Neural progenitor cell (in vitro differentiated cells): ENCODE data around the gene TEX2. TPM values are rescaled to one million over a fixed set of nuclear protein-coding genes. Genes with fewer than 3 reads are reported as not detected.

Experiments
- DNase-seq: peaks from one replicate; pipeline ENCODE4 v3.0.0-alpha.2; 2016; ENCODE audit warnings: low spot score
- H2AFZ ChIP-seq: fragments of 200-600 bp; sonication (generic); replicated peaks from 2 replicates; pipeline ENCODE4 v1.6.1; 2016; ENCODE audit warnings: antibody characterized with exemption
- H3F3A ChIP-seq: fragments of 200-600 bp; sonication (generic); 2 replicates; pipeline ENCODE4 v1.6.1; 2016; ENCODE audit warnings: antibody characterized with exemption, low read depth
- H3K27ac ChIP-seq: fragments of 200-600 bp; sonication (generic); 2 replicates; pipeline ENCODE4 v1.5.1; 2016; ENCODE audit warnings: mild to moderate bottlenecking
- H3K27me3 ChIP-seq: fragments of 200-600 bp; sonication (generic); 2 replicates; pipeline ENCODE4 v1.6.1; 2016; ENCODE audit warnings: mild to moderate bottlenecking, moderate library complexity
- H3K36me3 ChIP-seq: fragments of 200-600 bp; sonication (generic); 2 replicates; pipeline ENCODE4 v1.5.1; 2016
- H3K4me1 ChIP-seq: fragments of 200-600 bp; sonication (generic); 2 replicates; pipeline ENCODE4 v1.6.1; 2016; ENCODE audit warnings: mixed run types
- H3K4me2 ChIP-seq: fragments of 200-600 bp; sonication (generic); 2 replicates; pipeline ENCODE4 v1.6.1; 2016
- H3K4me3 ChIP-seq: fragments of 200-600 bp; sonication (generic); 2 replicates; pipeline ENCODE4 v1.5.1; 2016
- H3K79me2 ChIP-seq: fragments of 200-600 bp; sonication (generic); 2 replicates; pipeline ENCODE4 v1.6.1; 2016; ENCODE audit warnings: low read depth
- H3K9ac ChIP-seq: fragments of 200-600 bp; sonication (generic); 2 replicates; pipeline ENCODE4 v1.6.1; 2016
- H3K9me3 ChIP-seq: fragments of 200-600 bp; sonication (generic); 2 replicates; pipeline ENCODE4 v1.5.1; 2016; ENCODE audit warnings: low read depth
- H4K20me1 ChIP-seq: fragments of 200-600 bp; sonication (generic); 2 replicates; pipeline ENCODE4 v1.6.1; 2016; ENCODE audit warnings: low read depth
- H3K27ac Mint-ChIP-seq: 3 replicates; pipeline ENCODE4 v1.8.0; 2021; ENCODE audit warnings: mixed read lengths
- H3K27me3 Mint-ChIP-seq: 2 replicates; pipeline ENCODE4 v1.8.0; 2022; ENCODE audit warnings: low read depth, mild to moderate bottlenecking, inconsistent platforms, moderate library complexity, mixed read lengths; ENCODE audit not compliant: insufficient read depth
- H3K36me3 Mint-ChIP-seq: 3 replicates; pipeline ENCODE4 v1.8.0; 2021; ENCODE audit warnings: mixed read lengths
- H3K4me1 Mint-ChIP-seq: 3 replicates; pipeline ENCODE4 v1.8.0; 2021; ENCODE audit warnings: mixed read lengths
- H3K4me3 Mint-ChIP-seq: 3 replicates; pipeline ENCODE4 v1.8.0; 2021; ENCODE audit warnings: mild to moderate bottlenecking, moderate library complexity, mixed read lengths
- H3K9me3 Mint-ChIP-seq: 3 replicates; pipeline ENCODE4 v1.8.0; 2020; ENCODE audit warnings: mixed read lengths
- EZH2 ChIP-seq: fragments of 200-600 bp; sonication (generic); IDR thresholded peaks from 2 replicates; pipeline ENCODE4 v1.6.1; 2017; ENCODE audit warnings: antibody characterized with exemption, mild to moderate bottlenecking, moderate library complexity
- EZH2phosphoT487 ChIP-seq: fragments of 200-600 bp; sonication (generic); IDR thresholded peaks from 2 replicates; pipeline ENCODE4 v1.6.1; 2017; ENCODE audit warnings: antibody characterized with exemption
- total RNA-seq: library from RNA; depleted of rRNA; stranded (reverse); fragments of >200 nt; gene quantifications from 2 replicates; pipeline ENCODE4 v1.2.3, GENCODE V29; 2015; ENCODE audit warnings: low replicate concordance
- TF ChIP-seq, protein P1 (sequence below): fragments of 200-600 bp; sonication (generic); IDR thresholded peaks from 2 replicates; pipeline ENCODE4 v1.5.1; 2017; ENCODE audit warnings: antibody characterized with exemption, mild to moderate bottlenecking

Gene TEX2
- total RNA-seq, 1 donor from 2014 or later = 10.6 TPM

- Mint-ChIP-seq H3K36me3 (no peaks in the 10 kb centered on the region), H3K27me3 (peaks cover 3% of the 10 kb centered on the region), H3K4me1 (peaks cover 20% of the 10 kb centered on the region), H3K9me3 (no peaks in the 10 kb centered on the region), H3K4me3 (no peak overlapping the region), H3K27ac (no peak overlapping the region)
- Histone ChIP-seq H3K9ac (no peak overlapping the region), H4K20me1 (peaks cover 16% of the 10 kb centered on the region), H2AFZ (no peak overlapping the region), H3K4me2 (no peak overlapping the region), H3K36me3 (no peaks in the 10 kb centered on the region), H3K27ac (no peak overlapping the region), H3K4me1 (peaks cover 39% of the 10 kb centered on the region), H3K9me3 (no peaks in the 10 kb centered on the region), H3K4me3 (no peak overlapping the region), H3F3A (peaks cover 29% of the 10 kb centered on the region), H3K27me3 (no peaks in the 10 kb centered on the region), H3K79me2 (peaks cover 88% of the 10 kb centered on the region)
- TF ChIP-seq, protein P1, sequence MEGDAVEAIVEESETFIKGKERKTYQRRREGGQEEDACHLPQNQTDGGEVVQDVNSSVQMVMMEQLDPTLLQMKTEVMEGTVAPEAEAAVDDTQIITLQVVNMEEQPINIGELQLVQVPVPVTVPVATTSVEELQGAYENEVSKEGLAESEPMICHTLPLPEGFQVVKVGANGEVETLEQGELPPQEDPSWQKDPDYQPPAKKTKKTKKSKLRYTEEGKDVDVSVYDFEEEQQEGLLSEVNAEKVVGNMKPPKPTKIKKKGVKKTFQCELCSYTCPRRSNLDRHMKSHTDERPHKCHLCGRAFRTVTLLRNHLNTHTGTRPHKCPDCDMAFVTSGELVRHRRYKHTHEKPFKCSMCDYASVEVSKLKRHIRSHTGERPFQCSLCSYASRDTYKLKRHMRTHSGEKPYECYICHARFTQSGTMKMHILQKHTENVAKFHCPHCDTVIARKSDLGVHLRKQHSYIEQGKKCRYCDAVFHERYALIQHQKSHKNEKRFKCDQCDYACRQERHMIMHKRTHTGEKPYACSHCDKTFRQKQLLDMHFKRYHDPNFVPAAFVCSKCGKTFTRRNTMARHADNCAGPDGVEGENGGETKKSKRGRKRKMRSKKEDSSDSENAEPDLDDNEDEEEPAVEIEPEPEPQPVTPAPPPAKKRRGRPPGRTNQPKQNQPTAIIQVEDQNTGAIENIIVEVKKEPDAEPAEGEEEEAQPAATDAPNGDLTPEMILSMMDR = no peak
- TF ChIP-seq EZH2 (no peak), EZH2phosphoT487 (no peak)
- no peak for DNase-seq
These were observed 10.2 kb downstream of the TEX2 start for GRCh38 chr17:64252831-64253230.

DNA sequence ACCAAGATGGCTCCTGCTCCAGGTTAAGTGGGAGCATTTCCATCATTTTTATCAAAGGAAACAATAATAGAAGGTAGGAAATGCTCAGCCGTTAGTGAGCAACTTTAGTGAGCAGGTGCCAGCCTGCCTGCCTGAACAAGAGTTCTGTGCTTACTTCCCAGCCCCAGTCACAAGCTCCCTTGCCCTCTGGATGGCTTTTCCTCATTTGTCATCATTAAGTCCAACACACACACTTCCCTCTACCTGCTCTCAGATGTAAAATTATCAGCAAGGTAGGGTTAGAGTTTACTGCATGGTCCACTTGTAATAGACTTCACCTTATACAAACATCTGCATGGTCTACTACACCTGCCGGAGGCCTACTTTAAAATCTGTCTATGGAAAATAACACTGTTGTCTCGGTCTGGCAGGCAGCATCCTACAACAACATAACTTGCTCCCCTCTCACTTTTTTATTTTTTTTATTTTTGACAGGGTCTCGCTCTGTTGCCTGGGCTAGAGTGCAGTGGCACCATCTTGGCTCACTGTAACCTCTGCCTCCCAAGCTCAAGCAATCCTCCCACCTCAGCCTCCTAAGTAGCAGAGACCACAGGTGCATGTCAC, 12.7 kb downstream of the TEX2 start:
- Histone ChIP-seq H3K4me3 (no peak overlapping the region), H3K36me3 (no peaks in the 10 kb centered on the region), H3K9me3 (no peaks in the 10 kb centered on the region), H3K27ac (no peak overlapping the region), H3K79me2 (peaks cover 93% of the 10 kb centered on the region), H3K4me2 (no peak overlapping the region), H3F3A (peaks cover 8% of the 10 kb centered on the region), H2AFZ (no peak overlapping the region), H3K27me3 (no peaks in the 10 kb centered on the region), H3K9ac (no peak overlapping the region), H4K20me1 (no peaks in the 10 kb centered on the region), H3K4me1 (peaks cover 21% of the 10 kb centered on the region)
- no peaks in the 10 kb centered on the region for H3K36me3 Mint-ChIP-seq
- TF ChIP-seq EZH2 (no peak), EZH2phosphoT487 (no peak)
- TF ChIP-seq, protein P1 = no peak
- DNase-seq = no peak
- H3K27me3 Mint-ChIP-seq = peaks cover 2% of the 10 kb centered on the region
- no peak overlapping the region for H3K27ac Mint-ChIP-seq
- H3K4me1 Mint-ChIP-seq = peaks cover 9% of the 10 kb centered on the region
- no peak overlapping the region for H3K4me3 Mint-ChIP-seq
- H3K9me3 Mint-ChIP-seq = no peaks in the 10 kb centered on the region

- H3K27ac ChIP-seq = no peak overlapping the region
- H3K9me3 ChIP-seq = no peaks in the 10 kb centered on the region
- no peaks in the 10 kb centered on the region for H3F3A ChIP-seq
- peaks cover 11% of the 10 kb centered on the region for H3K4me1 Mint-ChIP-seq
- H3K36me3 Mint-ChIP-seq = no peaks in the 10 kb centered on the region
- no peak overlapping the region for H3K4me2 ChIP-seq
- H3K79me2 ChIP-seq = peaks cover 92% of the 10 kb centered on the region
- no peak overlapping the region for H2AFZ ChIP-seq
- TF ChIP-seq EZH2phosphoT487 (no peak), EZH2 (no peak)
- TF ChIP-seq, protein P1 = no peak
- H3K9ac ChIP-seq = no peak overlapping the region
- H3K27me3 ChIP-seq = no peaks in the 10 kb centered on the region
- H3K27ac Mint-ChIP-seq = no peak overlapping the region
- no peaks in the 10 kb centered on the region for H3K9me3 Mint-ChIP-seq
- peaks cover 9% of the 10 kb centered on the region for H3K4me1 ChIP-seq
- H3K4me3 ChIP-seq = no peak overlapping the region
- no peaks in the 10 kb centered on the region for H4K20me1 ChIP-seq
- no peak for DNase-seq
- H3K4me3 Mint-ChIP-seq = no peak overlapping the region
- H3K36me3 ChIP-seq = no peaks in the 10 kb centered on the region
- peaks cover 2% of the 10 kb centered on the region for H3K27me3 Mint-ChIP-seq
These were observed 15.2 kb downstream of the TEX2 start for GRCh38 chr17:64247836-64248235.
